IPS-18a (cell line): ENCODE results near the gene RNASET2.

Experiments used
- H3K27ac ChIP-seq: one replicate; pipeline ENCODE4 v1.5.1; 2013; ENCODE audit warnings: low read length
- H3K27me3 ChIP-seq: one replicate; pipeline ENCODE4 v1.6.1; 2013; ENCODE audit warnings: mild to moderate bottlenecking, low read length; ENCODE audit not compliant: control insufficient read depth, insufficient read depth
- H3K36me3 ChIP-seq: one replicate; pipeline ENCODE4 v1.6.1; 2013; ENCODE audit warnings: low read depth, low read length; ENCODE audit not compliant: control insufficient read depth
- H3K4me1 ChIP-seq: one replicate; pipeline ENCODE4 v1.6.1; 2013; ENCODE audit warnings: low read depth, low read length; ENCODE audit not compliant: control insufficient read depth
- H3K4me3 ChIP-seq: one replicate; pipeline ENCODE4 v1.5.1; 2013; ENCODE audit warnings: low read length
- H3K9ac ChIP-seq: one replicate; pipeline ENCODE4 v1.6.1; 2013; ENCODE audit warnings: mild to moderate bottlenecking, low read length, moderate library complexity
- H3K9me3 ChIP-seq: one replicate; pipeline ENCODE4 v1.6.1; 2013; ENCODE audit warnings: low read depth, low read length; ENCODE audit not compliant: control insufficient read depth

The RNASET2 gene

DNA sequence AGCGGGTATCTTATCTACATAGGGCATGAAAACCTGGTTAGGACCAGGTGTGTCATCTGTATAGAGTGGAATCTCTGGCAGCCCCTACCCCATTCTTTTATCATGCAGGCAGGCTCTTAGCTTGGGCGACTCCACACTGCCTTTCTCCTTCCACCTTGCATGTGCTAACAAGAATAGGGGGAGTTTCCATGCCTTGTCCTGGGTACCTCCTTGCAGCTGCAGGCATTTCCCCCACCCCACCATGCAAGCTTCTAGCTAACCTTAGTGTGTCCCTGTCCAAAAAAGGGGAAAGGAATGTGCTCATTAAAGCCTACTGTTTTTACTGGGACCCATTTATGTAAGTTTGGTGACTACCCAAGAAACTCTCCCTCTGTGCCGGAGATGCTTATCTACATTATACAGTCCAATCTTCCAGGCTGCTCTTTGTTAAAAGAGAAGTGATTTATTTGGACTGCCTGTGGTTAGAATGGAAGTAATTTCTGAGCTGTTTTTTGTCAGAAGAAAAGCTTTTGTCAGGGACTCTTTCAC, 32.4 kb upstream of the RNASET2 start:
- H3K4me1 ChIP-seq, result peaks cover 17% of the 10 kb centered on the region
- H3K27ac ChIP-seq, result no peak overlapping the region
- H3K9ac ChIP-seq, result no peak overlapping the region
- no peaks in the 10 kb centered on the region for H3K36me3 ChIP-seq
- H3K4me3 ChIP-seq, result no peak overlapping the region
- no peaks in the 10 kb centered on the region for H3K27me3 ChIP-seq
- no peaks in the 10 kb centered on the region for H3K9me3 ChIP-seq

DNA sequence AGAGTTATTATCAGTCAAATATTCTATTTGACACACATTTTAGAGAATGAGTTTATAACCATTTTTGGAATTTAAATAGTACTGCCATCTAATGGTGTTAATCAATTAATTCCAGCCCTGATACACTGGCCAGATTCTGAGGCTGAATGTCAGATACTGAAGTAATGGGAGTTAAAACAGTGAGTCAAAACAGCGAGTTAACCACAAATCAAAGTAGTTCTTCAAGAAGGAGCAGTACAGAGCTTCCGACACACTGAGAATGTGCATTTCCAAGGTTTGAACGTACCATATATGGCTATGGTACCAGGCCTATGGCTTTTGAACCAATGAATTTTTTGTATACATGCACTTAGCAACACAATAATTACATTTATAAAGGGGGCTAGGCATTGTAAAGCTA, 31.6 kb upstream of the RNASET2 start:
- no peak overlapping the region for H3K27ac ChIP-seq
- no peaks in the 10 kb centered on the region for H3K9me3 ChIP-seq
- H3K9ac ChIP-seq, result no peak overlapping the region
- H3K27me3 ChIP-seq, result no peaks in the 10 kb centered on the region
- peaks cover 17% of the 10 kb centered on the region for H3K4me1 ChIP-seq
- H3K4me3 ChIP-seq, result no peak overlapping the region
- H3K36me3 ChIP-seq, result no peaks in the 10 kb centered on the region

DNA sequence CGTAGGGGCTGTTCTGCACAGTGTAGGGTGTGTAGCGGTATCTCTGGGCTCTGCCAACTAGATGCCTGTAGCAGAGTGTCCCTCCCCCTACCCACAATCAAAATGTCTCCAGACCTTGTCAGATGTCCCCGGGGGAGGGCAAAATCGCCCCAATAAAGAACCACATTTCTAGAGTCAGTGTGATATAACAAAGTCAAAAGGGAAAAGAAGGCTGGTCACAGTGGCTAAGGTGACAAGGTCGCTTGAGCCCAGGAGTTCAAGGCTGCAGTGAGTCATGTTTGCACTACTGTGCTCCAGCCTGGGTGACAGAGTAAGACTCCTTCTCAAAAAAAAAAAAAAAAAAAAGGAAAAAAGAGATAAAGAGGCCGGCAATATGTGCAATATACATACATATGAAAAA, 31.1 kb upstream of the RNASET2 start:
- no peak overlapping the region for H3K9ac ChIP-seq
- H3K27ac ChIP-seq, result no peak overlapping the region
- H3K9me3 ChIP-seq, result no peaks in the 10 kb centered on the region
- H3K4me1 ChIP-seq, result peaks cover 17% of the 10 kb centered on the region
- no peaks in the 10 kb centered on the region for H3K27me3 ChIP-seq
- no peak overlapping the region for H3K4me3 ChIP-seq
- peaks cover 3% of the 10 kb centered on the region for H3K36me3 ChIP-seq

DNA sequence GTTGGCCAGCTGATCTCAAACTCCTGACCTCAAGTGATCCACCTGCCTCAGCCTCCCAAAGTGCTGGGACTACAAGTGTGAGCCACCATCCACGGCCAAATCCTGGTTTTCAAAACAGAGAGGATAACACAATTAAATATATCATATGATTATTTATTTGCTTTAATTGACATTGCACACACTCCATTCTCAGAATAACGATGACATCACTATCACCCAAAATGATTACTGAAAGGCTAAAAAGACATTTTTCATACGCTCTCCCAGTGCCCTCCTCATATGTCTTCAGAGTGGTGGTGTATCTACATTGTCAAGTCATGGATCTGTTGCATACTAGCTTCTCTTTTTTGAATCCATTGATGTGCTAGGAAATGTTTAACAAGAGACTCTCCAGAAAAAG, 24.4 kb upstream of the RNASET2 start:
- Histone ChIP-seq H3K9ac (no peak overlapping the region), H3K27ac (no peak overlapping the region), H3K4me1 (no peaks in the 10 kb centered on the region), H3K9me3 (no peaks in the 10 kb centered on the region), H3K36me3 (peaks cover 3% of the 10 kb centered on the region), H3K4me3 (no peak overlapping the region), H3K27me3 (no peaks in the 10 kb centered on the region)

DNA sequence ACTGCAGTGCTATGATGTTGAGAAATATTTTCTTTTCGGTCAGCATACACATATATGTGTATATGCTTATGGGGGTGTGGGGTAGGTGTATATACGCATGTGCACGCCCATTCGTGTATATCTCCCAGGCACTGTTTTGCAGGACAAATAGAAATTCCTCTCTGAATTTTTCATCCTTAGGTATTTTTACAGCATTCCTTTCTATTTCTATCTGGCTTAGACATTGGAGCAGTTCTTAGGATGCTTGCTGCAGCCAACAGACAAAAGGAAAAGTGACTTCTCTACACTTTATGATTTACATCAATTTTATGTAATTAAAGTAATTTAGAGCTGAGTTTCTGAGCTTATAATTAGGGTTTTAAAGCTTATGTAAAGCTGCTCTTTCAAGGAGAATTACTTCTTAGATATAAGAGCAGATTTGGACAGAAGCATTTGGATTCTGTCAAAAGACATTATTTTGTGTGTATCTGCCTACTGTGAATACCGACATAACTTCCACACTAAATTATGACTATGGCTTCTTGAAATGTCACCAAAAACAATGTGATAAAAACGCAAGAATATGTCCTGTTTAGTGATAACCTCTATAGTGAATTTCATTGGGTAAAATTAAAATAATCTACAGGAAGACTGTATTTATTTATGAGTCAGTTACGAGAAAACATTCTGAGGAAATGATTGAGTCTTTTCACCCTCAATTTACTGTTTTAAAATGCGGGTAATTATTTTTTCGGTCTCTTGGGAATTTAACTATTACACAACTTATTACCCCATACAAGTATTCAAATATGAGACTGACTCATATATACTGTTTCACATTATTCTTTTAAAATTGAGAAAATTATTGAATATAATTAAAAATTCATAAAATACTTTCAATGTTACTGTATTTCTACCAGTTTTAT, 21.5 kb upstream of the RNASET2 start:
- Histone ChIP-seq H3K27me3 (no peaks in the 10 kb centered on the region), H3K4me3 (no peak overlapping the region), H3K36me3 (peaks cover 6% of the 10 kb centered on the region), H3K9me3 (no peaks in the 10 kb centered on the region), H3K9ac (no peak overlapping the region), H3K4me1 (no peaks in the 10 kb centered on the region), H3K27ac (no peak overlapping the region)

DNA sequence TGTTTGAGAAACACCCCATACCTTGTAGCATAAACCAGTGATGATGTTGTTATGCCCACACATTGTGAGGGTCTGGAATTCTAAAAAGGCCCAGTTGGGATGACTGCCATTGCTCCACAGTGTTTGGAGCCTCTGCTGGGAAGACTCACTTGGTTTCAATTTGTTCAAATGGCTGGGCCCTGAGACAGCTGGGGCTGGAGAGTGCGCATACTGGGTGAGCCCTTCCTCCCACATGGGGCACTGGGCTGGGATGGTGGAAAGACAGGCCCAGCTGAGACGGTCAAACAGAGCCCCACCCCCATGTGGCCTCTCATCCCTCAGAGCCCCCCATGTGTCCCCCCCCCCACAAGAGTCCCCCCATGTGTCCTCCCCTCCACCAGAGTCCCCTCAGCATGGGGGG, 20.3 kb upstream of the RNASET2 start:
- H3K27ac ChIP-seq, result no peak overlapping the region
- H3K9ac ChIP-seq, result no peak overlapping the region
- peaks cover 3% of the 10 kb centered on the region for H3K36me3 ChIP-seq
- no peak overlapping the region for H3K4me3 ChIP-seq
- no peaks in the 10 kb centered on the region for H3K9me3 ChIP-seq
- H3K4me1 ChIP-seq, result no peaks in the 10 kb centered on the region
- no peaks in the 10 kb centered on the region for H3K27me3 ChIP-seq

DNA sequence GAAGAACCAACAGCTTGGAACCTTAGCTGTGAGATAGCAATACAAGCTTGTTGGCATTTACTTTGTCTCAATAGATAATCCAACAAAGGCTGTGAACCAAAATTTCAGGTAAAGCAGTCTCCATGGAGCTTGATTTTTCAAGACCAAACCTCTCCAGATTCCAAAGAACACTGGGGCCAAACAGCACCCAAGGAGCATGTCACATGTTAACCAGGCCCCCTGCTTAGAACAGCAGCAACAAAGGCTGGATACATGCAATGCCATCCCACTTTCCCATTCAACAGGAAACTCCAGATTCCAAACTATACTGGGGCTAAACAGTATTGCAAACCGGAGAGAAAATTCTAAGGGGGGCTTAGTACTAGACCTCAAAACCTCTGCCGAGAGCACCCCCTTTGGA, 15.8 kb upstream of the RNASET2 start:
- H3K27ac ChIP-seq, result no peak overlapping the region
- H3K4me3 ChIP-seq, result no peak overlapping the region
- no peaks in the 10 kb centered on the region for H3K27me3 ChIP-seq
- no peak overlapping the region for H3K9ac ChIP-seq
- H3K4me1 ChIP-seq, result no peaks in the 10 kb centered on the region
- H3K9me3 ChIP-seq, result peaks cover 7% of the 10 kb centered on the region
- H3K36me3 ChIP-seq, result peaks cover 3% of the 10 kb centered on the region

DNA sequence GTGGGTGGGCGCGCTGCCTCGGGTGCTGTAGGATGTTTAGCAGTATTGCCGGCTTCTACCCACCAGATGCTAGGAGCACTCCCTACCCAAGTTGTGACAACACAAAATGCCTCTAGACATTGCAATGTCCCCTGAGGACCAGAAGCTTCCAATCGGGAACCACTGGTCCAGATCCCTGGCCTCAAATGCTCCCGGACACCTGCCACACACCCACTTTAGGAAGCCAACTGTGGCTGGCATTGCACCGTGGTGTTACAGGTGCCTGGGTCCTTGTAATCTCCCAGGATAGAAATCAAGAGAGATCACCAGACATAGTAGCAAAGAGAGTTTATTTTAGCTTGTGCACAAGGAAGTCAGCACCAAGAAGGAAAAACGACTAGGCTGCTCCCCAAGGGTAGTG, 14.9 kb upstream of the RNASET2 start:
- H3K27ac ChIP-seq, result no peak overlapping the region
- H3K9ac ChIP-seq, result no peak overlapping the region
- H3K4me1 ChIP-seq, result no peaks in the 10 kb centered on the region
- peaks cover 16% of the 10 kb centered on the region for H3K9me3 ChIP-seq
- no peak overlapping the region for H3K4me3 ChIP-seq
- H3K36me3 ChIP-seq, result peaks cover 3% of the 10 kb centered on the region
- no peaks in the 10 kb centered on the region for H3K27me3 ChIP-seq

DNA sequence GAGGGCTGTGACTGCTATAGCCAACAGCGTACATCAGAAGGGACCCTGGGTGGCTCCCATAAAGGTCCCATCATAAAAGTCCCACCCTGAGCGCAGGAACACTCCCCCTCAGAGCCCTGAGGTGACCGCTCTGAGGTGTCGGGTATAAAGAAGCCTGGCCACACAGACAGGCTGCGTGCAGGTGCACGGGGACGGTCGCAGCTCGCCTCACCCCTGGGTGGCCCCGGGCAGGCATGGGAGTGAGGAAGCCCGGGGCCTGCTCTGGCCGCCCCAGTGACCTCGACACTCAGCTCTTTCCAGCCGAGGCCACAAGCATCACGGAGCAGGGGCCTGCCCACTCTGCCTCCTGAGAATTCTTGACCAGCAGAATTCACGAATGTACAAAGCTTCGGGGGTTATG, 14.4 kb upstream of the RNASET2 start:
- Histone ChIP-seq H3K4me1 (no peaks in the 10 kb centered on the region), H3K27ac (no peak overlapping the region), H3K9ac (no peak overlapping the region), H3K4me3 (no peak overlapping the region), H3K27me3 (no peaks in the 10 kb centered on the region), H3K36me3 (peaks cover 3% of the 10 kb centered on the region), H3K9me3 (peaks cover 18% of the 10 kb centered on the region)

DNA sequence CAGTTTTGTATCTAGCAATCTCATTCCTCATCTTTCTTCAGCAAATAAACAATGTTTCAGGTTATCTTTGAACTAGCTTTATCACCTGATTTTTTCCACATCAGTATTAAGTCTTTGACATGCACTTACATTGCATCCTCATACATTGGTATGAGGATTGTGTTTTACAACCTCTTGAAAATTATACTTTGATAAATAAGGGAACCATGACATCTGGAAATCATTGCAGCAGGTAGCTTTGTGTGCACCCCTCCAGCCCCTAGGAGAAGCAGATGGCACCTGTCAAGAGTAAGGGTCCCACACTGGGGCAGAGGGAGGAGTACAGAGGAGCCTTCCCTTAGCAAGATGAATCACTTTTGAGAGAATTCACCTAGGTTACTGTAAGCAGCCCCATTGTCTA, 13.7 kb upstream of the RNASET2 start:
- Histone ChIP-seq H3K4me1 (no peaks in the 10 kb centered on the region), H3K9me3 (peaks cover 22% of the 10 kb centered on the region), H3K27ac (no peak overlapping the region), H3K27me3 (no peaks in the 10 kb centered on the region), H3K4me3 (no peak overlapping the region), H3K36me3 (peaks cover 3% of the 10 kb centered on the region), H3K9ac (no peak overlapping the region)

DNA sequence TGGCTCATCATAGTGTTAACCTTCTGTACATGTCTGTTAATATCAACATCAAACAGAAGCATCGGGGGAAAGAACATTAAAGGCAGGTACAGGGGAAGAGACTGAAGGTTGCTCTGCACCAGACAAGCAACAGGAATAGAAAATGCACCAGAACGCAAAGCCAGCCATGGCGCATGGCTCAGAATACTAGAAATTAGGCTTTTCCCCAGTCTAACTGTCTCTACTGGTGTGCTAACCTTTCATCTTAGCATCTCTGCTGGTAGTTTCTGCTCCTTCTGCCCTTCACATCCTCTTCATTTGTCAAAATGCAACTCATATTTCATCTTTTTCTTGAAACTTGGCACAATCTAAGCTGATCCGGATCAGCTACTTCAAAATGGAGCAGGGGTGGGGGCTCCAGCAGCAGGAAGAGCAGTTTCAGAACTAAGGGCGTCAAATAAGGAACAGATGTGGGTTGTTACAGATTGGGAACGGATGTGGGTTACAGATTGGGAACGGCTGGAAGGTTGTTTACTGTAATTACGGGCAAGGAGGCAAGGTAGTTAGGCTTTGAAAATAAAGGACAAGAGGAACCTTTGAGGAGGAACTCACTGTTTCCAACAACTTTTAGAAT, 13.1 kb upstream of the RNASET2 start:
- Histone ChIP-seq H3K4me1 (no peaks in the 10 kb centered on the region), H3K27ac (no peak overlapping the region), H3K36me3 (peaks cover 3% of the 10 kb centered on the region)

DNA sequence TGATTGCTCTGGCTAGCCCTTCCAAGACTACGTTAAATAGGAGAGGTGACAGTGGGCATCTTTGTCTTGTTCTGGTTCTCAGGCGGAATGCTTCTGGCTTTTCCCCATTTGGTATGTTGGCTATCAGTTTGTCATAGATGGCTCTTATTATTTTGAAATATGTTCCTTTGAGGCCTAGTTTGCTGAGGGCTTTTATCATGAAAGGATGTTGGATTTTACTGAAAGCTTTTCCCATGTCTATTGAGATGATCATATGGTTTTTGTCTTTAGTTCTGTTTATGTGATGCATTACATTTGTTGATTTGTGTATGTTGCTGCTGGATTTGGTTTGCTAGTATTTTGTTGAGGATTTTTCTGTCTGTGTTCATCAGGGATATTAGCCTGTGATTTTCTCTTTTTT, 9.9 kb upstream of the RNASET2 start:
- Histone ChIP-seq H3K27ac (no peak overlapping the region), H3K27me3 (no peaks in the 10 kb centered on the region), H3K9ac (no peak overlapping the region), H3K4me3 (no peak overlapping the region), H3K36me3 (no peaks in the 10 kb centered on the region), H3K4me1 (no peaks in the 10 kb centered on the region), H3K9me3 (peaks cover 35% of the 10 kb centered on the region)

More for the DNA sequence above, 13.1 kb upstream of the RNASET2 start:
- Histone ChIP-seq H3K27me3 (no peaks in the 10 kb centered on the region), H3K9ac (no peak overlapping the region), H3K9me3 (peaks cover 25% of the 10 kb centered on the region), H3K4me3 (no peak overlapping the region)
